HL-60 (cell line): ENCODE results near the gene LPIN3.

Source experiments
- DNase-seq, 2 experiments: peaks; one replicate each; pipeline ENCODE4 v3.0.0-alpha.2; 2010 to 2020; ENCODE audit warnings: low read depth in 1 of 2, low spot score in 1 of 2
- H3K27ac ChIP-seq: fragments of 250-450 bp; sonication (Bioruptor Pico); replicated peaks from 2 replicates; pipeline ENCODE4 v1.5.1; 2020; ENCODE audit warnings: mild to moderate bottlenecking, moderate library complexity
- H3K27me3 ChIP-seq: fragments of 250-450 bp; sonication (Bioruptor Pico); 2 replicates; pipeline ENCODE4 v1.5.1; 2021; ENCODE audit warnings: mild to moderate bottlenecking, moderate library complexity; ENCODE audit not compliant: insufficient read depth, poor library complexity, severe bottlenecking
- H3K4me3 ChIP-seq: replicated peaks from 2 replicates; pipeline ENCODE4 v1.5.1; 2011; ENCODE audit warnings: mild to moderate bottlenecking, control low read depth, low read length; ENCODE audit not compliant: insufficient read depth
- GABPA ChIP-seq: IDR thresholded peaks from 2 replicates; pipeline ENCODE4 v1.6.1; 2012; ENCODE audit warnings: low read depth
- POLR2AphosphoS5 ChIP-seq: IDR thresholded peaks from 2 replicates; pipeline ENCODE4 v1.6.1; 2012; ENCODE audit warnings: low read depth
- SPI1 ChIP-seq: IDR thresholded peaks from 2 replicates; pipeline ENCODE4 v1.6.1; 2012; ENCODE audit warnings: low read depth, mild to moderate bottlenecking, borderline replicate concordance
- TF ChIP-seq, protein P1 (sequence below): IDR thresholded peaks from one replicate; pipeline ENCODE4 v1.5.1; 2011; ENCODE audit warnings: low read length, control low read depth, inconsistent platforms; ENCODE audit not compliant: insufficient read depth
- TF ChIP-seq, protein P2 (sequence below): IDR thresholded peaks from 2 replicates; pipeline ENCODE4 v1.6.1; 2012; ENCODE audit warnings: low read depth; ENCODE audit not compliant: insufficient replicate concordance

LPIN3 gene

DNA sequence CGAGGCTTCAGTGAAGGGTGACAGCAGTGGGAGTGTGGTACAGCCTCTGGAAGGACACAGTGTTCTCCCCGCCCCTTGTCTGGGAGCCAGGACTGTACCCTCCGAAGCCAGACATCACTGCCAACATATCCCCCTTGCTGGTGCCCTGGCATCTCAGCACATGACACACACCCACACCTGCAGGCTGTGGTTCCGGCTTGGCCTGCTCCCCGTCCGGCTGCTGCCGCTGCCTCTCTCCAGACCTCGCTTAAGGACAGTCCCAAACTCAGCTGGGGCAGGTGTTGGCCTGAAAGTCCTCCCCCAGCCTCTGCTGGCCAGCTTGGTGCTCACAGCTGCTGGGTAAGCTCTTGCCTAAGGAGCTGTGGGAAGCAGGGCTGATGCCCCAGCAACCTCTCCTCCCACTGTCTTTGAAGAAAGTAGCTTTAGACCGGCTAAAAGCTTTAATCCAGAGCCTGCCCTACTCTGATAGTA, 19.0 kb downstream of the LPIN3 start:
- TF ChIP-seq, protein P1, sequence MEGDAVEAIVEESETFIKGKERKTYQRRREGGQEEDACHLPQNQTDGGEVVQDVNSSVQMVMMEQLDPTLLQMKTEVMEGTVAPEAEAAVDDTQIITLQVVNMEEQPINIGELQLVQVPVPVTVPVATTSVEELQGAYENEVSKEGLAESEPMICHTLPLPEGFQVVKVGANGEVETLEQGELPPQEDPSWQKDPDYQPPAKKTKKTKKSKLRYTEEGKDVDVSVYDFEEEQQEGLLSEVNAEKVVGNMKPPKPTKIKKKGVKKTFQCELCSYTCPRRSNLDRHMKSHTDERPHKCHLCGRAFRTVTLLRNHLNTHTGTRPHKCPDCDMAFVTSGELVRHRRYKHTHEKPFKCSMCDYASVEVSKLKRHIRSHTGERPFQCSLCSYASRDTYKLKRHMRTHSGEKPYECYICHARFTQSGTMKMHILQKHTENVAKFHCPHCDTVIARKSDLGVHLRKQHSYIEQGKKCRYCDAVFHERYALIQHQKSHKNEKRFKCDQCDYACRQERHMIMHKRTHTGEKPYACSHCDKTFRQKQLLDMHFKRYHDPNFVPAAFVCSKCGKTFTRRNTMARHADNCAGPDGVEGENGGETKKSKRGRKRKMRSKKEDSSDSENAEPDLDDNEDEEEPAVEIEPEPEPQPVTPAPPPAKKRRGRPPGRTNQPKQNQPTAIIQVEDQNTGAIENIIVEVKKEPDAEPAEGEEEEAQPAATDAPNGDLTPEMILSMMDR: no peak
- TF ChIP-seq, protein P2, sequence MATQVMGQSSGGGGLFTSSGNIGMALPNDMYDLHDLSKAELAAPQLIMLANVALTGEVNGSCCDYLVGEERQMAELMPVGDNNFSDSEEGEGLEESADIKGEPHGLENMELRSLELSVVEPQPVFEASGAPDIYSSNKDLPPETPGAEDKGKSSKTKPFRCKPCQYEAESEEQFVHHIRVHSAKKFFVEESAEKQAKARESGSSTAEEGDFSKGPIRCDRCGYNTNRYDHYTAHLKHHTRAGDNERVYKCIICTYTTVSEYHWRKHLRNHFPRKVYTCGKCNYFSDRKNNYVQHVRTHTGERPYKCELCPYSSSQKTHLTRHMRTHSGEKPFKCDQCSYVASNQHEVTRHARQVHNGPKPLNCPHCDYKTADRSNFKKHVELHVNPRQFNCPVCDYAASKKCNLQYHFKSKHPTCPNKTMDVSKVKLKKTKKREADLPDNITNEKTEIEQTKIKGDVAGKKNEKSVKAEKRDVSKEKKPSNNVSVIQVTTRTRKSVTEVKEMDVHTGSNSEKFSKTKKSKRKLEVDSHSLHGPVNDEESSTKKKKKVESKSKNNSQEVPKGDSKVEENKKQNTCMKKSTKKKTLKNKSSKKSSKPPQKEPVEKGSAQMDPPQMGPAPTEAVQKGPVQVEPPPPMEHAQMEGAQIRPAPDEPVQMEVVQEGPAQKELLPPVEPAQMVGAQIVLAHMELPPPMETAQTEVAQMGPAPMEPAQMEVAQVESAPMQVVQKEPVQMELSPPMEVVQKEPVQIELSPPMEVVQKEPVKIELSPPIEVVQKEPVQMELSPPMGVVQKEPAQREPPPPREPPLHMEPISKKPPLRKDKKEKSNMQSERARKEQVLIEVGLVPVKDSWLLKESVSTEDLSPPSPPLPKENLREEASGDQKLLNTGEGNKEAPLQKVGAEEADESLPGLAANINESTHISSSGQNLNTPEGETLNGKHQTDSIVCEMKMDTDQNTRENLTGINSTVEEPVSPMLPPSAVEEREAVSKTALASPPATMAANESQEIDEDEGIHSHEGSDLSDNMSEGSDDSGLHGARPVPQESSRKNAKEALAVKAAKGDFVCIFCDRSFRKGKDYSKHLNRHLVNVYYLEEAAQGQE: no peak
- no peak for TF ChIP-seq SPI1
- no peak for TF ChIP-seq POLR2AphosphoS5
- TF ChIP-seq GABPA: no peak
- no peak overlapping the region for H3K4me3 ChIP-seq
- H3K27ac ChIP-seq: no peak overlapping the region
- peaks cover 3% of the 10 kb centered on the region for H3K27me3 ChIP-seq
- DNase-seq: no peak

DNA sequence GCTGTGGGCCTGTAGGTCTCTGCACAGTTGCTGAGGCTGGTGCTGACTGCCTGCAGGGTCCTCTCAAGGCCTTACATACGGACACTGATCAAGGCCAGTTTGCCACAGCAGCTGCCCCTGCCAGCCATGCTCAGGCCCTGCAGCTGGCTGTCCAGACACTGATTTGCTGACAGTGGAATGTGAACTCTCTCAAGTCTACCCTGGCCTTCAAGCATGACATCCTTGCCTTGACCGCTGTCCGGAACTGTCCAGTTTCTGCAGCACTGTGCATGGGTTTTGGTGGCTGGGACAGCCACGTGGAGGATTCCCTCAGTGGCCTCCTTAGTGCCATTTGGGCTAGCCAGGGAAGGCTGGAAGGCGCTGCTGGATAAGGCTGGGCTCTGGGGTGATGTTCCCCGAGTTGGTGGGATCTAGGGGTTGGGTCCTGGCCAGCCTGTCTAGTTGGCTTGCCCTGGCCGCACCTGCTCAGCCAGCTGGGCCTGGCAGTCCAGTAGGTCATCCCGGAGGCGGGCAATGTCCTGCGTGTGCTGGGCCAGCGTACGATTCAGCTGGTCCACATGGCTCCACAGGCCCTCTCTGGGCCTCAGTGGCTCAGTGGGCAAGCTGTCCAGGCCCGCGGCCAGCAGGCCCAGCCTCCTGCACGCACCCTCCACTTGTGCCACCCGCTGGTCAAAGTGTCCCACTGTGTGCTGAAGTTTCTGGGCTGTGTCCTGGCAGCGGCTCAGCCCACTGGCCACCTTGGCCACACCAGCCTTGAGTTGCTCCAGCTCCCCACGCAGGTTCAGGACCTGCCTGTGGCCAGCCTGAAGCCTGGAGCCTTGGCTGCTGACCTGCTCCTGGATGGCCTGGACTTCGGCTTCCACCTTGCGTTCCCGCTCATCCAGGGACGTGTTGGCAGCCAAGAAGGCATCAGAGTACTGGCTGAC, 20.5 kb downstream of the LPIN3 start:
- Histone ChIP-seq H3K27ac (no peak overlapping the region), H3K4me3 (no peak overlapping the region), H3K27me3 (peaks cover 15% of the 10 kb centered on the region)
- TF ChIP-seq, protein P1: no peak
- TF ChIP-seq GABPA (no peak), SPI1 (no peak), POLR2AphosphoS5 (no peak)
- TF ChIP-seq, protein P2: no peak
- no peak for DNase-seq

DNA sequence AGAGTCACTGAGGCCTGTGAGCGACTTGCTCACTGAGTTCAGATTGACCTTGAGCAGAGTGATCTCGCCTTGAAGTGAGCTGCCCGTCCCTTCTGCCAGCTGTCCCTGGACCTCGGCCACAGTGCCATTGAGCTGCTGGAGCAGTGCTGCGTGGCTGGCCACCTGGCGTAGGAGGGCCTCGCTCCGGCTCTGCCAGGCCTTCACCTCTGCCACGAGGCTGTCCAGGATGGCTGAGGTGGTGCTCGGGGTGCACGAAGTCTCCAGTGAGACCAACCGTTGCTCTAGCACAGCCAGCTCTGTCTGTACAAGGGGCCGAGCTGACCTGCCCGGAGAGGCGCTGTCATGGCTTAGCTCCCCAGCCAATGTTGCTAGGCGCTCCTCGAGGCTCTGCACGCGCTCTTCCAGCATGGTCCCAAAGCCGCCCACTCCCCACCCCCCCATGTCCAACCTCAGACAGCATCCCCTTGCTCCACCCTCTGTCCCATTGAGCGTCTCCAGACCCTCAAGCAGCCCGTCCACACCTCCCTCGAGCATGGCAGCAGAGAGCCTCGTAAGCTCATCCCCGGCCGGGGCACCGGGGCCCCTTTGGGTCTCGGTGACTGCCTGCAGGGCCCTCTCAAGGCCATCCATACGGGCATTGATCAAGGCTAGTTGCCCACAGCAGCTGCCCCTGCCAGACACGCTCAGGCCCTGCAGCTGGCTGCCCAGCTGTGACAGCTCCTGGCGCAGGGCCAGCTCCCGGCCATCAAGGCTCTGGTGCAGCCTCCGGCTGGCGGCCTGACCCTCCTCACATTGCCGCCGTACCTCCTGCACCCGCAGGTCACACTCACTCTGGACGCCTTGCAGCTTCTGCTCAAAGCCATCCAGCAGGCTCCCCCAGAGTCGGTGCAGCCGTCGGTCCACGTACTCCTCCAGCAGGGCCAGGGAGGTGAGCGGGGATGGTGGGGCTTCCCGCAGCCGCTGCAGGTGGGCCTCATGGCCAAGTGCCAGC, 21.4 kb downstream of the LPIN3 start:
- Histone ChIP-seq H3K27ac (no peak overlapping the region), H3K4me3 (no peak overlapping the region), H3K27me3 (peaks cover 17% of the 10 kb centered on the region)
- no peak for DNase-seq
- no peak for TF ChIP-seq POLR2AphosphoS5
- TF ChIP-seq, protein P1: no peak
- no peak for TF ChIP-seq SPI1
- TF ChIP-seq GABPA: no peak
- TF ChIP-seq, protein P2: no peak
